SHP77 (cell line): Measurements from ENCODE around the gene MARK4.

ENCODE experiments used
- DNase-seq, 2 experiments: peaks; one replicate each; lab custom pipeline; 2025; lab: John Stamatoyannopoulos, UW

The MARK4 gene

GRCh38 chr19:45271735-45272108 is 20.7 kb downstream of the MARK4 start:
- no peak for DNase-seq

GRCh38 chr19:45273521-45273855 is 22.4 kb downstream of the MARK4 start:
- no peak for DNase-seq

GRCh38 chr19:45275370-45275971 is 24.4 kb downstream of the MARK4 start:
- DNase-seq = no peak

GRCh38 chr19:45276284-45276687 is 25.2 kb downstream of the MARK4 start:
- no peak for DNase-seq

- DNase-seq = no peak
Measured at GRCh38 chr19:45278087-45278486, 27.0 kb downstream of the MARK4 start.

- DNase-seq = no peak
Measured at GRCh38 chr19:45279587-45280192, 28.6 kb downstream of the MARK4 start.

- no peak for DNase-seq
Measured at GRCh38 chr19:45280471-45280961, 29.4 kb downstream of the MARK4 start.

GRCh38 chr19:45283443-45284033 is 32.5 kb downstream of the MARK4 start:
- no peak for DNase-seq

- no peak for DNase-seq
Measured at GRCh38 chr19:45290381-45290931, 39.4 kb downstream of the MARK4 start.

- DNase-seq = no peak
Measured at GRCh38 chr19:45291834-45292233, 40.8 kb downstream of the MARK4 start.

- DNase-seq = no peak
Measured at GRCh38 chr19:45293682-45294081, 42.6 kb downstream of the MARK4 start.

GRCh38 chr19:45294291-45295029 is 43.4 kb downstream of the MARK4 start:
- DNase-seq = no peak

- DNase-seq = no peak
Measured at GRCh38 chr19:45295873-45296272, 44.8 kb downstream of the MARK4 start.

- no peak for DNase-seq
Measured at GRCh38 chr19:45296355-45296754, 45.3 kb downstream of the MARK4 start.

GRCh38 chr19:45297674-45298073 is 46.6 kb downstream of the MARK4 start:
- no peak for DNase-seq

GRCh38 chr19:45298264-45298663 is 47.2 kb downstream of the MARK4 start:
- DNase-seq = no peak

- DNase-seq = no peak
Measured at GRCh38 chr19:45299719-45300118, 48.6 kb downstream of the MARK4 start.

- no peak for DNase-seq
Measured at GRCh38 chr19:45302416-45302815, 51.3 kb downstream of the MARK4 start.

- no peak for DNase-seq
Measured at GRCh38 chr19:45303269-45304060, 52.4 kb downstream of the MARK4 start.

- no peak for DNase-seq
Measured at GRCh38 chr19:45304141-45304926, 53.3 kb downstream of the MARK4 start.

GRCh38 chr19:45305007-45305406 is 53.9 kb downstream of the MARK4 start:
- no peak for DNase-seq
